ENCODE results near the gene GALNT17.

The GALNT17 gene

DNA sequence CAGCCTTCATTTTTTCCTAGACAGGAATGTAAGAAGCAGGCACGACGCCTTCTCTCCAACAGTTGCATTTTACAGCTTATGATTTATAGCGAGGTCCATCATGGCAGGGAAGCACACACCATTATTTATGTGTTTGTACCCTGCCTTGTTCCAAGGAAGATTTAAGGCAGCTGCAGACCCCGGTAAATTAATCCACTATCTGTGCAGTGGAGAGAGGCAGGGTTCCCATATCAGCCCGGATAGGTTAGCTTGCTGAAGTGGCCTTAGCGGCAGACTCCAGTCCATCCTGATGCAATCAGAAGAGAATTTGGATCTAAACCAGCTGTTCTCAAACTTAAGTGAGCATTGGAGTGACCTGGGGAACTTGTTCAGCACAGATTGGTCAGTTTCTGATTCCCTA is 359.4 kb downstream of the GALNT17 start:
- H3K27ac ChIP-seq (ENCODE audit: low read length) = no peak overlapping the region
- no peaks in the 10 kb centered on the region for H3K27me3 ChIP-seq (ENCODE audit: control insufficient read depth in 1 of 2, insufficient read depth in 2 of 2, low read length in 2 of 2)
- H3K4me1 ChIP-seq (ENCODE audit: control insufficient read depth, insufficient read depth, low read length) = no peaks in the 10 kb centered on the region
- no peaks in the 10 kb centered on the region for H3K36me3 ChIP-seq (ENCODE audit: control insufficient read depth in 2 of 2, insufficient read depth in 2 of 2, low read length in 2 of 2)
- no peaks in the 10 kb centered on the region for H3K9me3 ChIP-seq (ENCODE audit: control insufficient read depth in 2 of 2, low read length in 2 of 2)
- no peak overlapping the region for H3K9ac ChIP-seq (ENCODE audit: low read length in 2 of 2)
- H3K4me3 ChIP-seq (ENCODE audit: low read length in 2 of 2) = no peak overlapping the region

DNA sequence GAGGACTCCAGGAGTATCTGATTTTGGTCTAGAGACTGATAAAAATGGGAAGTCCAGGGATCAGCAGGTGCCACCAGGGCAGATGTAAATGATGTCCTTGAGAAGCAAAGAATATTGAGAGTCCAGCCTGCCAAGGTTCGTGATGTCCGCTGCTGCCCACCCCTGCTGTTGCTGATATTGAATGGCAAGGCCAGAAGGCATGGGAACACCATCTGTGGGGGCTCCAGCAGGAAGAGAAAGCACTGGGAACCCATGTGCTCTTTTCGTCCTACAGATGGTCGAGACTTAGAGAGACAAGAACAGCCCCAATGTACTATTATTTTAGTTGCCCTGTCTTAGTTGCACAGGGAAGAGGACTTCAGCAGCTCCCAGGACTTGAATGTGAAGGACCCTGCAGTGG is 363.9 kb downstream of the GALNT17 start:
- no peaks in the 10 kb centered on the region for H3K9me3 ChIP-seq (ENCODE audit: control insufficient read depth in 2 of 2, low read length in 2 of 2)
- no peaks in the 10 kb centered on the region for H3K36me3 ChIP-seq (ENCODE audit: control insufficient read depth in 2 of 2, insufficient read depth in 2 of 2, low read length in 2 of 2)
- no peaks in the 10 kb centered on the region for H3K4me1 ChIP-seq (ENCODE audit: control insufficient read depth, insufficient read depth, low read length)
- H3K4me3 ChIP-seq (ENCODE audit: low read length in 2 of 2) = no peak overlapping the region
- no peaks in the 10 kb centered on the region for H3K27me3 ChIP-seq (ENCODE audit: control insufficient read depth in 1 of 2, insufficient read depth in 2 of 2, low read length in 2 of 2)
- H3K9ac ChIP-seq (ENCODE audit: low read length in 2 of 2) = no peak overlapping the region
- no peak overlapping the region for H3K27ac ChIP-seq (ENCODE audit: low read length)

DNA sequence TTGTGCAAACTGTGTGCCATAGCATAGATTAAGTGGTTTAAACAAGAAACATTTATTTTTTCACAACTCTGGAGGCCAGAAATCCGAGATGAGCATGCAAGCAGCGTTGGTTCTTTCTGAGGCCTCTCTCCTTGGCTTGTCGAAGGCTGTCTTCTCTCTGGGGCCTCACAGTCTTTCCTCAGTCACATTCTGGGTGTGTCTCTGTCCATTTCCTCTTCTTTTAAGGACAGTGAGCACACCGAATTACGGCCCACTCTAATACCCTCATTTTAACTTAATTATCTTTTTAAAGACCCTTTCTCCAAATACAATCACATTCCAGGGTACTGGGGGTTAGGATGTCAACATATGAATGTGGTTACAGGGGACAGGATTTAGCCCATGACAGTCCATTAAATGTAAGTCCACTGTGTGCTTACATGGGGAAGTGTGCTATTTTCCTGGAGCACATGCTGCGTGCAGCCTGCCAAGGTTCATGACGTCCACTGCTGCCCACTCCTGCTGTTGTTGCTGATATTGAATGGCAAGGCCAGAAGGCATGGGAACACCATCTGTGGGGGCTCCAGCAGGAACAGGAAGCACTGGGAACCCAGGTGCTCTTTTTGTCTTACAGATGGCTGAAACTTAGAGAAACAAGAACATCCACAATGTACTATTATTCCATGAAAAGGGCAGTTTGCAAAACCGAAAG is 365.5 kb downstream of the GALNT17 start:
- H3K4me3 ChIP-seq (ENCODE audit: low read length in 2 of 2) = no peak overlapping the region
- no peak overlapping the region for H3K9ac ChIP-seq (ENCODE audit: low read length in 2 of 2)
- no peaks in the 10 kb centered on the region for H3K27me3 ChIP-seq (ENCODE audit: control insufficient read depth in 1 of 2, insufficient read depth in 2 of 2, low read length in 2 of 2)
- H3K36me3 ChIP-seq (ENCODE audit: control insufficient read depth in 2 of 2, insufficient read depth in 2 of 2, low read length in 2 of 2) = no peaks in the 10 kb centered on the region
- H3K9me3 ChIP-seq (ENCODE audit: control insufficient read depth in 2 of 2, low read length in 2 of 2) = no peaks in the 10 kb centered on the region
- H3K4me1 ChIP-seq (ENCODE audit: control insufficient read depth, insufficient read depth, low read length) = no peaks in the 10 kb centered on the region
- no peak overlapping the region for H3K27ac ChIP-seq (ENCODE audit: low read length)

DNA sequence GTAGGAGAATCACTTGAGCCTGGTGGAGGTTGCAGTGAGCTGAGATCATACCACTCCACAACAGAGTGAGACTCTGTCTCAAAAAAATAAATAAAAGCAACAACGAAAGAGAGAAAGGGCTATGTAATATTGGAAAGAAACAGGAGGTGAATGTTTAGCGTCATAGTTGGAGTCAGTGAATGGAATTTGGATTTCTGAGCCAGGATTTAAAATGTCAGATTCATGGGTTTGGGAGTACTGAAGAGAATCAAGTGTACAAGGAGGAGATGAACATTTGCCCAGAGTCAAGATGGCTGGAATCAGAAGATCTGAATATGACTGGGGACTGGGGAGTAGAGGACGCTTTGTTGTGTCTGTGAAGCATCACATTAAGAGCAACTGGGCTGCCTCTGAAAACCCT is 366.4 kb downstream of the GALNT17 start:
- Histone ChIP-seq H3K9ac (ENCODE audit: low read length in 2 of 2) (no peak overlapping the region), H3K36me3 (ENCODE audit: control insufficient read depth in 2 of 2, insufficient read depth in 2 of 2, low read length in 2 of 2) (no peaks in the 10 kb centered on the region), H3K27me3 (ENCODE audit: control insufficient read depth in 1 of 2, insufficient read depth in 2 of 2, low read length in 2 of 2) (no peaks in the 10 kb centered on the region), H3K4me3 (ENCODE audit: low read length in 2 of 2) (no peak overlapping the region), H3K4me1 (ENCODE audit: control insufficient read depth, insufficient read depth, low read length) (no peaks in the 10 kb centered on the region), H3K27ac (ENCODE audit: low read length) (no peak overlapping the region), H3K9me3 (ENCODE audit: control insufficient read depth in 2 of 2, low read length in 2 of 2) (no peaks in the 10 kb centered on the region)

DNA sequence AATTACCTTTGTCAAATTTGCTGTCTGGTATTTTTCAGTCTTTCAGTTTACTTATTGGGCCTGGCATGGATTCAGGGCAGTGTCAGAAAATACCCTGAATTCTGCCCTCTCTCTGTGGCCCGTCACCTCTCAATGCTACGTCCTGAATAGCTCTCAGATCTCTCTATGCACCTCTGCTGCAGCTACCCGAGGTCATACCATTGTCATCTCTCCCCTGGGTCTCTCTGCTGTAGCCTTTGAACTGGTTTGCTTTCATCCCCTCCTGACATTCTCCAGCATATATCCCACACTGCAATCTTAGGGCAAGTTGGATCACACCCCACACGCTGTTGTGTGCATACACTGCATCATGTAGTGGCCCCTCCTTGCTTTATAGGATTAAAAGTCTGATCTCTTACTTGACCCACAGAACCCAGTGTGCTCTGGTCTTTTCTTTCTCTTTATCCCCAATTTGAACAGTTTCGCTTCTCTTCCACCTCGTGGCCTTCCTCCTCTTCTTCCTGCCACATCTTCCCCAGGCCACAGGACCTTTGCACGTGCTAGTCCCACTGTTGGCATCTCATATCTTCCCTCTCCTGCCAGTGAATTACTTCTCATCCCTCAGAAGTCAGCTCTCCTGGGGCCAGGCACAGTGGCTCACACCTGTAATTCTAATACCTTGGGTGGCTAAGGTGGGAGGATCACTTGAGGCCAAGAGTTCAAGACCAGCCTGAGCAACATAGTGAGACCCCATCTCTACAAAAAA is 372.9 kb downstream of the GALNT17 start:
- H3K4me1 ChIP-seq (ENCODE audit: control insufficient read depth, insufficient read depth, low read length) = no peaks in the 10 kb centered on the region
- H3K27ac ChIP-seq (ENCODE audit: low read length) = no peak overlapping the region
- H3K9ac ChIP-seq (ENCODE audit: low read length in 2 of 2) = no peak overlapping the region
- H3K9me3 ChIP-seq (ENCODE audit: control insufficient read depth in 2 of 2, low read length in 2 of 2) = peaks cover 0 to 4% of the 10 kb centered on the region in 2 donors
- H3K4me3 ChIP-seq (ENCODE audit: low read length in 2 of 2) = no peak overlapping the region
- no peaks in the 10 kb centered on the region for H3K36me3 ChIP-seq (ENCODE audit: control insufficient read depth in 2 of 2, insufficient read depth in 2 of 2, low read length in 2 of 2)
- H3K27me3 ChIP-seq (ENCODE audit: control insufficient read depth in 1 of 2, insufficient read depth in 2 of 2, low read length in 2 of 2) = no peaks in the 10 kb centered on the region

DNA sequence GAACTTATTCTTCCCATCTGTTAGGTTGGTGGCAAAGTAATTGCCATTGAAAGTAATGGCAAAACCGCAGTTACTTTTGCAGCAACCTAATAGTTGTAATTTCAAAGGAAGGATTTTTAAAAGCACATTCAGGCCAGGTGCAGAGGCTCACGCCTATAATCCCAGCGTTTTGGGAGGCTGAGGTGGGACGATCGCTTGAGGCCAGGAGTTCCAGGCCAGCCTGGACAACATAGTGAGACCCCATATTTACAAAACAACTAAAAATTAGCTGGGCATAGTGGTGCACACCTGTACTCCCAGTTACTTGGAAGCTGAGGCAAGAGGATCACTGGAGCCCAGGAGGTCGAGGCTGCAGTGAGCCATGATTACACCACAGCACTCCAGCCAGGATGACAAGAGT is 374.9 kb downstream of the GALNT17 start:
- H3K4me3 ChIP-seq (ENCODE audit: low read length in 2 of 2) = no peak overlapping the region

DNA sequence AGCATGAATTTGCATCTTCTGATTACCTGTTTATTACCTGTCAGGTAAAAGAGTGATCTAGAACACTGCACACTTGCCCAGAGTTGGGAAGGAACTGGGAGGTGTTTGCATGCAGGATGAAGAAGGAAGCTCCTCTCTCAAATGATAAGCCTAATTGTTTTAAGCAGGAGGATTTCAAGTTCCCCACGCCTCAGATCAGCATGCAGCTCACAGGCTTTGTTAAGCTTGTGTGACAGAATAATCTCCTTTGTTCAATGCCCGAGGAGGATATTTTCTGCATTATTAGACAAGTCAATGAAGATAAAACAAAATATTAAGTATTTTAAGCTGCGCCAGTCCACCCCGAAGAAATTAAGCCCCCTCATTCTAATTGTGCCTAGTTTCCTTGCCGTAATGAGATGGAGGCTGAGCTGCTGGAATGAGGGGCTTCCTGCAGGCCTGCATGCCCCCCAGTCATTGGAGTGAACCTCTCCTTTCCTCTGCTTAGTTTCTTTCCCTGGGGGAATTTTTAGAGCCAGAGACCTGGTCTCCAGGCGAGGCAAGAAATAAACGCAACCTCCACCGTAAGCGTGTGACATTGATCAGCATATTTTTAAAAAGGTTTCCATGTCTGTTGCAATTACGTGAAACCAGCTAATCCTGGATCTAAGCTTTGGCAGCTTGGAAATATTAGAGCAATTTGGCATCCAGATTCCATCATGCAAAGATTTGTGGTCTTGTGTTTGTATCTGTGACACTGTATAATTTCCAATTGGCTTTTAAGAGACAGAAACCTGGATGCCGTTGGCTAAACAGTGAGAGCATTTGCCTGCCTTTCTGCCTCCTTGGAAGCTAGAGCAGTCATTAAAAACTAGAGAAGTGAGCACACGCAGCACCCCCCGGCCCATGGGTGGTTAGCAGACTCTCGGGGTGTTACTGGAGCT is 376.0 kb downstream of the GALNT17 start:
- no peak overlapping the region for H3K4me3 ChIP-seq (ENCODE audit: low read length in 2 of 2)
- no peak overlapping the region for H3K27ac ChIP-seq (ENCODE audit: low read length)
- peaks cover 0 to 4% of the 10 kb centered on the region in 2 donors for H3K9me3 ChIP-seq (ENCODE audit: control insufficient read depth in 2 of 2, low read length in 2 of 2)
- H3K9ac ChIP-seq (ENCODE audit: low read length in 2 of 2) = no peak overlapping the region
- H3K27me3 ChIP-seq (ENCODE audit: control insufficient read depth in 1 of 2, insufficient read depth in 2 of 2, low read length in 2 of 2) = no peaks in the 10 kb centered on the region
- no peaks in the 10 kb centered on the region for H3K4me1 ChIP-seq (ENCODE audit: control insufficient read depth, insufficient read depth, low read length)
- no peaks in the 10 kb centered on the region for H3K36me3 ChIP-seq (ENCODE audit: control insufficient read depth in 2 of 2, insufficient read depth in 2 of 2, low read length in 2 of 2)

More for the DNA sequence above, 374.9 kb downstream of the GALNT17 start:
- H3K27ac ChIP-seq (ENCODE audit: low read length) = no peak overlapping the region
- H3K9ac ChIP-seq (ENCODE audit: low read length in 2 of 2) = no peak overlapping the region
- no peaks in the 10 kb centered on the region for H3K36me3 ChIP-seq (ENCODE audit: control insufficient read depth in 2 of 2, insufficient read depth in 2 of 2, low read length in 2 of 2)
- H3K27me3 ChIP-seq (ENCODE audit: control insufficient read depth in 1 of 2, insufficient read depth in 2 of 2, low read length in 2 of 2) = no peaks in the 10 kb centered on the region
- peaks cover 0 to 4% of the 10 kb centered on the region in 2 donors for H3K9me3 ChIP-seq (ENCODE audit: control insufficient read depth in 2 of 2, low read length in 2 of 2)
- no peaks in the 10 kb centered on the region for H3K4me1 ChIP-seq (ENCODE audit: control insufficient read depth, insufficient read depth, low read length)

DNA sequence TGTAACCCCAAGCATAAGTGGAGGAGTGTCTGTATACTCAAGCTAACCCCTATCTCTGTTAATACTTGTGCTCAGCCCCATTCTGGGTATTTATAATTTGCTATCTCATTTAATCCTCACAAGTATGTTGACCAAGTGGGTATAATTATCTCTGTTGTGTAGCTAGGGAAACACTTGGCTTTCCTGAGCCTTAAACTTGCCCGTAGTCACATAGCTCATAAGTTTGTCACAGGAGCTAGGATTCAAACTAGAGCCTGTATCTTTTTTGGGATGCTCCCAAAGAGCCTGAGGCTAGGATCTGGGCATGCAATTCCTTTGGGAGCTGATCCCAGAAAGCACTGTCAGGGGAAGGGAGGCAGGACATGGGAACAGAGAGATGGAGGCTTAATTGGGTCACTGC is 377.4 kb downstream of the GALNT17 start:
- Histone ChIP-seq H3K9me3 (ENCODE audit: control insufficient read depth in 2 of 2, low read length in 2 of 2) (peaks cover 0 to 4% of the 10 kb centered on the region in 2 donors), H3K36me3 (ENCODE audit: control insufficient read depth in 2 of 2, insufficient read depth in 2 of 2, low read length in 2 of 2) (no peaks in the 10 kb centered on the region), H3K4me3 (ENCODE audit: low read length in 2 of 2) (no peak overlapping the region), H3K4me1 (ENCODE audit: control insufficient read depth, insufficient read depth, low read length) (no peaks in the 10 kb centered on the region), H3K27me3 (ENCODE audit: control insufficient read depth in 1 of 2, insufficient read depth in 2 of 2, low read length in 2 of 2) (no peaks in the 10 kb centered on the region), H3K27ac (ENCODE audit: low read length) (no peak overlapping the region), H3K9ac (ENCODE audit: low read length in 2 of 2) (no peak overlapping the region)

DNA sequence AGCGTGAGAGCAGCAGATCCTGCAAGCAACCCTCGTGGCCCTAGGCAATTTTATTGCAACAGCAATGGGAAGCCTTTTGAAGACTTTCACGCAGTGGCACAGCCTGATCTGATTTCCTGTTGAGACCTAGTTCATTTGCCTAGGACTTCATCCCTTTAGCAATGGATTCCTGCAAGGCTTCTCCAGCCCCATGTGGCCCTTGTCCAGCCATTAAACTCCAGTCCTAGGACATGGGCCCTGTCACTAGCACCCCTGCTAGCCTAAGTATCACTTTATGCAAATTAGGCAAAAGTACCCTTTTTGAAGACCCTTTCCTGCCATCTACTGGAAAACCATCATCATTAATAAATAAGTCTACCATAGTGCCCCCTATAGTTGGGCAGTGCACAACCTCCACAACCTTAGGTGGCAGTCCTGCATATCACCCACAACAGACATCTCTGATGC is 379.4 kb downstream of the GALNT17 start:
- Histone ChIP-seq H3K36me3 (ENCODE audit: control insufficient read depth in 2 of 2, insufficient read depth in 2 of 2, low read length in 2 of 2) (no peaks in the 10 kb centered on the region), H3K9me3 (ENCODE audit: control insufficient read depth in 2 of 2, low read length in 2 of 2) (peaks cover 0 to 2% of the 10 kb centered on the region in 2 donors), H3K27ac (ENCODE audit: low read length) (no peak overlapping the region), H3K9ac (ENCODE audit: low read length in 2 of 2) (no peak overlapping the region), H3K4me1 (ENCODE audit: control insufficient read depth, insufficient read depth, low read length) (no peaks in the 10 kb centered on the region), H3K27me3 (ENCODE audit: control insufficient read depth in 1 of 2, insufficient read depth in 2 of 2, low read length in 2 of 2) (no peaks in the 10 kb centered on the region), H3K4me3 (ENCODE audit: low read length in 2 of 2) (no peak overlapping the region)

DNA sequence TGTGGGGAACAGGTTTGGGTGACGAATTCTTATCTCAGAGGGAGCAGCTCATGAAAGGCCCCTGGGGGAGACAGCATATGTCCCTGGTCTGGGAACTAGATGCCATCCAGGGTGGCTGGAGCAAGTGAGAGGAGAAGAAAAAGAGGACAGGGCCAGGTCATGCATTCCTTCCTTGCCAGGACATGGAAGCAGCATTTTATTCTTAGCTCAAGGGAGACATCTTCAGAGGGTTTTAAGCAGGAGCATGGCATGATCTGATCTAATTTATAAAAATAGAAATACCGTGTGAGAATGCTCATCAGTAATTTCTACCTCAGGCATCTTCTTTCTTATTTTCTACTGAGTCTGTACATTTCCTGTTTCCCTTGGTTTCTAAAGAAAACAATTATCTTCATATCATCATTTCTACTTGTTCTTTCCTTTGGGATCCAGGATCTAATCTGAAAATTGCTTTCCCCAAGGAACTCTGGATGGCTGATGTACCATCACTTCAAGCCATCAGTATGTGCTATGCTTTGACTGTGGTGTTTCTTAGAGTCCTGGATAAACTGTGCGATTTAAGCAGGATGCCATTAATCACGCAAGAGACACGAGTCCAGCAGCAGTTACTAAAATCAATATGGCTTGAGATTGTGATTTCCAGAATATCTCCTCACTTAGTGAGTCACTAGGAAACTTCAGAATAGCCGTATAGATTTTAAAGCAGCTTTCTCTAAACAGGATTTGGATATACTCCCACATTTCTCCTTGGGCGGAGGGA is 386.2 kb downstream of the GALNT17 start:
- Histone ChIP-seq H3K27me3 (ENCODE audit: control insufficient read depth in 1 of 2, insufficient read depth in 2 of 2, low read length in 2 of 2) (no peaks in the 10 kb centered on the region), H3K4me3 (ENCODE audit: low read length in 2 of 2) (no peak overlapping the region), H3K9me3 (ENCODE audit: control insufficient read depth in 2 of 2, low read length in 2 of 2) (peaks cover 0 to 5% of the 10 kb centered on the region in 2 donors), H3K4me1 (ENCODE audit: control insufficient read depth, insufficient read depth, low read length) (no peaks in the 10 kb centered on the region), H3K27ac (ENCODE audit: low read length) (no peak overlapping the region), H3K36me3 (ENCODE audit: control insufficient read depth in 2 of 2, insufficient read depth in 2 of 2, low read length in 2 of 2) (no peaks in the 10 kb centered on the region), H3K9ac (ENCODE audit: low read length in 2 of 2) (no peak overlapping the region)
